Choroid plexus epithelial cell (primary cell): ENCODE data around the gene STAT1.

Experiments used
- DNase-seq: peaks from one replicate; pipeline ENCODE4 v3.0.0-alpha.2; 2010; ENCODE audit warnings: low read depth
- H3K4me3 ChIP-seq: 2 replicates; pipeline ENCODE4 v1.5.1; 2011; ENCODE audit warnings: low read depth, mild to moderate bottlenecking, control low read depth, low read length, moderate library complexity
- CTCF ChIP-seq: conservative IDR thresholded peaks from 2 replicates; pipeline ENCODE4 v1.5.1; 2011; ENCODE audit warnings: low read depth, mild to moderate bottlenecking, control low read depth, inconsistent platforms, low read length, moderate library complexity

STAT1 gene

GRCh38 chr2:191013932-191014652 lies at the start of gene STAT1:
Gene STAT1, minus strand, starts transcription at chr2:191014171. Its CDS starts 4,168 bp downstream, at chr2:191010003.
- TF ChIP-seq CTCF = no peak
- H3K4me3 ChIP-seq = peak within 1 kb of the TSS; percentile 95
- peak; percentile 95 for DNase-seq

GRCh38 chr2:191063584-191063983 lies 49.6 kb upstream of the STAT1 start:
- DNase-seq = no peak
- H3K4me3 ChIP-seq = no peak overlapping the region
- no peak for TF ChIP-seq CTCF

GRCh38 chr2:191061381-191061980 lies 47.5 kb upstream of the STAT1 start:
- TF ChIP-seq CTCF = no peak
- H3K4me3 ChIP-seq = no peak overlapping the region
- no peak for DNase-seq

GRCh38 chr2:191059308-191059707 lies 45.3 kb upstream of the STAT1 start:
- no peak for TF ChIP-seq CTCF
- H3K4me3 ChIP-seq = no peak overlapping the region
- DNase-seq = no peak

- peak; percentile 31 for DNase-seq
- no peak overlapping the region for H3K4me3 ChIP-seq
- no peak for TF ChIP-seq CTCF
Observed at GRCh38 chr2:191056228-191056627, 42.3 kb upstream of the STAT1 start.

- H3K4me3 ChIP-seq = no peak overlapping the region
- no peak for DNase-seq
- TF ChIP-seq CTCF = no peak
Observed at GRCh38 chr2:191053256-191053655, 39.3 kb upstream of the STAT1 start.
